ENCODE measurements around the gene RUFY3.

DNA sequence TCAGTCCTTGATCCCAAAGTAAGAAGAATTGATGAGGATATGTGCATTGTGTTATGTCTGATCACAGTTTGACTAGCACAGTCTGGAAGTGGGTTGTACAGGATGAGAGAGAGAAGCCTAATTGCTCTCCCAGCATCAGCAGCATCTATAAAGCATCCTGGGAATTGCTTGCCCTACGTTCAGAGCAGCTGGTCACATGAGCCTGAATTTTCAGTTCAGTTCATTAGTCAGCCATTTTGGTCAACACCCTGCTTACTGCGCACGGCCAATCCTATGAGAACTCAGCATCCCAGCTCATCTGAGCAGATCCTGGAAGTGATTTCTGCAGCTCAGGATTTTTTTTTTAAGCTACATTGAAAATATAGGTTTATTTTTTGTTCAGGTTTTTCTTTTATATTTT, at the start of gene RUFY3:
- TF ChIP-seq, protein P1, sequence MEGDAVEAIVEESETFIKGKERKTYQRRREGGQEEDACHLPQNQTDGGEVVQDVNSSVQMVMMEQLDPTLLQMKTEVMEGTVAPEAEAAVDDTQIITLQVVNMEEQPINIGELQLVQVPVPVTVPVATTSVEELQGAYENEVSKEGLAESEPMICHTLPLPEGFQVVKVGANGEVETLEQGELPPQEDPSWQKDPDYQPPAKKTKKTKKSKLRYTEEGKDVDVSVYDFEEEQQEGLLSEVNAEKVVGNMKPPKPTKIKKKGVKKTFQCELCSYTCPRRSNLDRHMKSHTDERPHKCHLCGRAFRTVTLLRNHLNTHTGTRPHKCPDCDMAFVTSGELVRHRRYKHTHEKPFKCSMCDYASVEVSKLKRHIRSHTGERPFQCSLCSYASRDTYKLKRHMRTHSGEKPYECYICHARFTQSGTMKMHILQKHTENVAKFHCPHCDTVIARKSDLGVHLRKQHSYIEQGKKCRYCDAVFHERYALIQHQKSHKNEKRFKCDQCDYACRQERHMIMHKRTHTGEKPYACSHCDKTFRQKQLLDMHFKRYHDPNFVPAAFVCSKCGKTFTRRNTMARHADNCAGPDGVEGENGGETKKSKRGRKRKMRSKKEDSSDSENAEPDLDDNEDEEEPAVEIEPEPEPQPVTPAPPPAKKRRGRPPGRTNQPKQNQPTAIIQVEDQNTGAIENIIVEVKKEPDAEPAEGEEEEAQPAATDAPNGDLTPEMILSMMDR (conservative IDR thresholded peaks at IDR 0.05; ENCODE audit: low read depth, low read length), result no peak
- TF ChIP-seq EZH2 (IDR thresholded peaks at IDR 0.05; ENCODE audit: borderline replicate concordance, low read depth, low read length, poor library complexity, severe bottlenecking), result no peak

All from A673 (cell line).